K562 (cell line): ENCODE data around the gene SFMBT2. TPM values are rescaled to one million over a fixed set of nuclear protein-coding genes. Genes with fewer than 3 reads are reported as not detected.

Source experiments
- ARID1B ChIP-seq: fragments of 450-650 bp; IDR thresholded peaks from 2 replicates; pipeline ENCODE4 v1.6.1; 2016; ENCODE audit warnings: antibody characterized with exemption, mild to moderate bottlenecking, inconsistent platforms
- ARNT ChIP-seq, 2 experiments: fragments of 450-650 bp; IDR thresholded peaks; 2 replicates each; pipeline ENCODE4 v1.6.1; 2016; ENCODE audit warnings: mild to moderate bottlenecking in 1 of 2
- CBX3 ChIP-seq, 2 experiments: IDR thresholded peaks; 1 replicate in 1 of 2; 2 replicates in 1 of 2; pipeline ENCODE4 v1.6.1; 2012; ENCODE audit warnings: inconsistent platforms in 2 of 2, low read length in 2 of 2, borderline replicate concordance in 1 of 2, control low read depth in 1 of 2
- CREB1 ChIP-seq, 2 experiments: sonication (generic) in 1 of 2; formaldehyde crosslinking in 1 of 2; IDR thresholded peaks; 2 replicates each; pipeline versions ENCODE4 v1.6.1 to v1.8.0; 2012 to 2022; ENCODE audit warnings: inconsistent platforms in 1 of 2, mild to moderate bottlenecking in 1 of 2, missing genetic modification reagents in 1 of 2, moderate library complexity in 1 of 2
- CTBP1 ChIP-seq: fragments of 450-650 bp; IDR thresholded peaks from 2 replicates; pipeline ENCODE4 v1.6.1; 2016; ENCODE audit warnings: borderline replicate concordance
- GABPA ChIP-seq: fragments of 200-800 bp; sonication (Bioruptor generic); conservative IDR thresholded peaks from 2 replicates; pipeline ENCODE4 v1.6.1; 2016; ENCODE audit warnings: low read depth, missing genetic modification characterization, missing compliant biosample characterization
- MAZ ChIP-seq, 2 experiments: fragments of 450-650 bp in 1 of 2; sonication (generic) in 1 of 2; formaldehyde crosslinking; IDR thresholded peaks in 1 of 2; conservative IDR thresholded peaks in 1 of 2; 2 replicates each; pipeline versions ENCODE4 v1.4.0 to v1.5.0; 2020; ENCODE audit warnings: mild to moderate bottlenecking in 1 of 2, missing genetic modification reagents in 1 of 2
- MNT ChIP-seq, 2 experiments: fragments of 450-650 bp; conservative IDR thresholded peaks; 2 replicates each; pipeline ENCODE4 v1.6.1; 2017; ENCODE audit warnings: mild to moderate bottlenecking in 2 of 2, moderate library complexity in 2 of 2
- NUFIP1 ChIP-seq: fragments of 450-650 bp; IDR thresholded peaks from 2 replicates; pipeline ENCODE4 v1.6.1; 2018; ENCODE audit not compliant: partially characterized antibody
- PHB ChIP-seq: fragments of 250-450 bp; sonication (Bioruptor Pico); IDR thresholded peaks from 2 replicates; pipeline ENCODE4 v1.5.0; 2021
- XRCC3 ChIP-seq: fragments of 450-650 bp; IDR thresholded peaks from 2 replicates; pipeline ENCODE4 v1.6.1; 2017; ENCODE audit warnings: mild to moderate bottlenecking, moderate library complexity
- ZMIZ1 ChIP-seq, 2 experiments: fragments of 150-350 bp in 1 of 2; IDR thresholded peaks; 2 replicates each; pipeline ENCODE4 v1.6.1; 2012 to 2016; ENCODE audit warnings: low read depth in 2 of 2, low read length in 2 of 2, mild to moderate bottlenecking in 1 of 2, moderate library complexity in 1 of 2
- ZNF639 ChIP-seq, 2 experiments: fragments of 200-800 bp in 1 of 2; sonication (Bioruptor generic) in 1 of 2; sonication (generic) in 1 of 2; formaldehyde crosslinking in 1 of 2; IDR thresholded peaks in 1 of 2; conservative IDR thresholded peaks in 1 of 2; 2 replicates each; pipeline versions ENCODE4 v1.5.0 to v1.6.1; 2016 to 2020; ENCODE audit warnings: missing compliant biosample characterization in 1 of 2, missing genetic modification characterization in 1 of 2, missing genetic modification reagents in 1 of 2
- polyA plus RNA-seq, 8 experiments: library from polyadenylated mRNA; depleted of rRNA in 4 of 8; stranded (reverse) in 5 of 8; unstranded in 3 of 8; fragments of >200 nt; fragmentation: Nextera tagmentation in 2 of 8; fragmentation: Illumina TruSeq in 1 of 8; extraction: Ambion mirVana in 2 of 8; extraction: Trizol in 1 of 8; gene quantifications; 2 replicates each; pipeline versions ENCODE4 v1.2.1 to v1.2.3, GENCODE V29; 2011 to 2014; ENCODE audit warnings: inconsistent platforms in 1 of 8, missing spikeins in 1 of 8
- total RNA-seq, 7 experiments: library from RNA; depleted of rRNA in 6 of 7; stranded (reverse); fragments of >200 nt in 6 of 7; fragmentation: Illumina TruSeq in 2 of 7; extraction: Trizol in 2 of 7; gene quantifications; 2 replicates each; pipeline versions ENCODE4 v1.2.1 to v1.2.3, GENCODE V29; 2011 to 2021; ENCODE audit warnings: low replicate concordance in 1 of 7
- TF ChIP-seq, protein P1 (sequence below): fragments of 250-450 bp; sonication (Bioruptor Pico); IDR thresholded peaks from 2 replicates; pipeline ENCODE4 v1.5.1; 2021; ENCODE audit warnings: mild to moderate bottlenecking
- TF ChIP-seq, protein P2 (sequence below): sonication (generic); formaldehyde crosslinking; IDR thresholded peaks from 2 replicates; pipeline ENCODE4 v1.8.0; 2022; ENCODE audit warnings: mild to moderate bottlenecking, low read depth, missing genetic modification reagents

The SFMBT2 gene
- total and polyA plus RNA-seq, 9 of the 15 experiments (the other 6 are each of a cell fraction or from before 2014, with no cell fraction given), result 1.2 to 13.6 (median 7.6) TPM

GRCh38 chr10:7251696-7252465 lies 159.0 kb downstream of the SFMBT2 start (continued):
- TF ChIP-seq GABPA (tag), result peak; percentile 74
- TF ChIP-seq PHB, result no peak
- TF ChIP-seq ZNF639 (CRISPR knock-in tag; conservative IDR thresholded peaks at IDR 0.05 in 1 of 2, IDR thresholded peaks at IDR 0.05 in 1 of 2), result peak in 1 of 2 experiments; percentile 58; a peak in 1 of 4 replicates
- peak; percentile 92 for TF ChIP-seq ARID1B
- TF ChIP-seq CREB1 (IDR thresholded peaks at IDR 0.05), result peak; percentile 35; the same call in 1 of the 2 replicates
- no peak for TF ChIP-seq CREB1 (CRISPR knock-in tag; IDR thresholded peaks at IDR 0.05)
- peak in 1 of 2 experiments; percentile 68; a peak in 1 of 4 replicates for TF ChIP-seq ZMIZ1 (IDR thresholded peaks at IDR 0.05; ENCODE audit: low read depth in 2 of 2, low read length in 2 of 2)
- TF ChIP-seq XRCC3, result no peak
- TF ChIP-seq CBX3 (IDR thresholded peaks at IDR 0.05; ENCODE audit: borderline replicate concordance in 1 of 2, low read length in 2 of 2), result peak in 1 of 2 experiments; percentile 66; a peak in 1 of 3 replicates
- TF ChIP-seq, protein P1, sequence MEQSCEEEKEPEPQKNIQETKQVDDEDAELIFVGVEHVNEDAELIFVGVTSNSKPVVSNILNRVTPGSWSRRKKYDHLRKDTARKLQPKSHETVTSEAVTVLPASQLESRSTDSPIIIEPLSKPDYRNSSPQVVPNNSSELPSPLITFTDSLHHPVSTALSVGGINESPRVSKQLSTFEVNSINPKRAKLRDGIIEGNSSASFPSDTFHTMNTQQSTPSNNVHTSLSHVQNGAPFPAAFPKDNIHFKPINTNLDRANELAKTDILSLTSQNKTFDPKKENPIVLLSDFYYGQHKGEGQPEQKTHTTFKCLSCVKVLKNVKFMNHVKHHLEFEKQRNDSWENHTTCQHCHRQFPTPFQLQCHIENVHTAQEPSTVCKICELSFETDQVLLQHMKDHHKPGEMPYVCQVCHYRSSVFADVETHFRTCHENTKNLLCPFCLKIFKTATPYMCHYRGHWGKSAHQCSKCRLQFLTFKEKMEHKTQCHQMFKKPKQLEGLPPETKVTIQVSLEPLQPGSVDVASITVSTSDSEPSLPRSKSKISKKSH (CRISPR knock-in tag), result no peak
- peak in 1 of 2 experiments; percentile 48; a peak in 1 of 4 replicates for TF ChIP-seq MAZ (CRISPR knock-in tag; conservative IDR thresholded peaks at IDR 0.05 in 1 of 2, IDR thresholded peaks at IDR 0.05 in 1 of 2)
- TF ChIP-seq ARNT (IDR thresholded peaks at IDR 0.05), result peak in 1 of 2 experiments; percentile 71; a peak in 1 of 4 replicates
- peak; percentile 29 for TF ChIP-seq NUFIP1
- peak; percentile 87; the same call in 1 of the 2 replicates for TF ChIP-seq CTBP1
- TF ChIP-seq, protein P2, sequence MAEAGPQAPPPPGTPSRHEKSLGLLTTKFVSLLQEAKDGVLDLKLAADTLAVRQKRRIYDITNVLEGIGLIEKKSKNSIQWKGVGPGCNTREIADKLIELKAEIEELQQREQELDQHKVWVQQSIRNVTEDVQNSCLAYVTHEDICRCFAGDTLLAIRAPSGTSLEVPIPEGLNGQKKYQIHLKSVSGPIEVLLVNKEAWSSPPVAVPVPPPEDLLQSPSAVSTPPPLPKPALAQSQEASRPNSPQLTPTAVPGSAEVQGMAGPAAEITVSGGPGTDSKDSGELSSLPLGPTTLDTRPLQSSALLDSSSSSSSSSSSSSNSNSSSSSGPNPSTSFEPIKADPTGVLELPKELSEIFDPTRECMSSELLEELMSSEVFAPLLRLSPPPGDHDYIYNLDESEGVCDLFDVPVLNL (CRISPR knock-in tag), result no peak
- peak; percentile 35 to 70; a peak in 3 of 4 replicates for TF ChIP-seq MNT (conservative IDR thresholded peaks at IDR 0.05)
